T47D (cell line): ENCODE measurements around the gene FKBP11.

Experiments
- DNase-seq, 2 experiments: peaks; one replicate each; pipeline versions ENCODE4 v3.0.0 to v3.0.0-alpha.2; 2011 to 2012; ENCODE audit warnings: low read depth in 1 of 2, low spot score in 1 of 2
- JUND ChIP-seq: IDR thresholded peaks from 2 replicates; pipeline ENCODE4 v1.6.1; 2012; ENCODE audit warnings: low read depth
- in situ Hi-C: cut with HindIII; loops from 2 replicates; pipeline ENCODE4 v1.10.0; 2016; ENCODE audit warnings: low sequenced_read_pairs, low pct_unique_long_range_greater_than_20kb

The FKBP11 gene

GRCh38 chr12:48966177-48966895, 41.0 kb upstream of the FKBP11 start:
- no peak for DNase-seq
- no peak for TF ChIP-seq JUND
- in situ Hi-C loops = no loop called here

GRCh38 chr12:48965298-48965838, 40.1 kb upstream of the FKBP11 start:
- in situ Hi-C loops = no loop called here
- DNase-seq = peak; percentile 57 to 76
- TF ChIP-seq JUND = no peak

GRCh38 chr12:48961801-48962200, 36.5 kb upstream of the FKBP11 start:
- in situ Hi-C loops = no loop called here
- no peak for TF ChIP-seq JUND
- no peak for DNase-seq

GRCh38 chr12:48961331-48961730, 36.0 kb upstream of the FKBP11 start:
- in situ Hi-C loops = no loop called here
- DNase-seq = no peak
- TF ChIP-seq JUND = no peak

GRCh38 chr12:48960834-48961233, 35.5 kb upstream of the FKBP11 start:
- in situ Hi-C loops = no loop called here
- DNase-seq = no peak
- no peak for TF ChIP-seq JUND

GRCh38 chr12:48958049-48958388, 32.7 kb upstream of the FKBP11 start:
- in situ Hi-C loops = no loop called here
- TF ChIP-seq JUND = no peak
- DNase-seq = no peak

- TF ChIP-seq JUND = no peak
- peak; percentile 96 to 97 for DNase-seq
- in situ Hi-C loops = no loop called here
Measured at GRCh38 chr12:48957141-48958048, 32.1 kb upstream of the FKBP11 start, which contains the start of gene ARF3. Gene ARF3 (minus strand): TSS chr12:48957487. CDS start chr12:48941095, 16,392 bp downstream.

GRCh38 chr12:48956279-48957140, 31.2 kb upstream of the FKBP11 start:
- DNase-seq = peak; percentile 94 to 98
- in situ Hi-C loops = no loop called here
- TF ChIP-seq JUND = no peak

- no peak for DNase-seq
- in situ Hi-C loops = no loop called here
- no peak for TF ChIP-seq JUND
Measured at GRCh38 chr12:48954841-48955501, 29.7 kb upstream of the FKBP11 start.

GRCh38 chr12:48954061-48954460, 28.8 kb upstream of the FKBP11 start:
- in situ Hi-C loops = no loop called here
- no peak for DNase-seq
- no peak for TF ChIP-seq JUND

GRCh38 chr12:48952691-48953090, 27.4 kb upstream of the FKBP11 start:
- DNase-seq = no peak
- in situ Hi-C loops = no loop called here
- no peak for TF ChIP-seq JUND

GRCh38 chr12:48947727-48948126, 22.4 kb upstream of the FKBP11 start:
- no peak for TF ChIP-seq JUND
- in situ Hi-C loops = no loop called here
- peak in 1 of 2 experiments; percentile 30 for DNase-seq
